Lower leg skin (tissue), 4 donors: Measurements from ENCODE around the gene ADAMTSL1. TPM values are rescaled to one million over a fixed set of nuclear protein-coding genes. Genes with fewer than 3 reads are reported as not detected.

Experiments used
- DNase-seq, 2 donors: peaks; one replicate each; pipeline ENCODE4 v3.0.0-alpha.2; 2019; ENCODE audit warnings: low spot score in 2 of 2
- H3K4me3 ChIP-seq: fragments of 200-600 bp; sonication (generic); 2 replicates; pipeline ENCODE4 v1.5.1; 2017; ENCODE audit warnings: mild to moderate bottlenecking, low read depth; ENCODE audit not compliant: poor library complexity, severe bottlenecking
- CTCF ChIP-seq, 3 donors: fragments of 450-650 bp; IDR thresholded peaks; one replicate each; pipeline ENCODE4 v1.5.1; 2016; ENCODE audit warnings: antibody characterized with exemption in 3 of 3, mild to moderate bottlenecking in 3 of 3, moderate library complexity in 2 of 3
- POLR2A ChIP-seq, 2 donors: fragments of 450-650 bp; IDR thresholded peaks; one replicate each; pipeline ENCODE4 v1.6.1; 2016 to 2017; ENCODE audit warnings: antibody characterized with exemption in 2 of 2, mild to moderate bottlenecking in 1 of 2, moderate library complexity in 1 of 2
- WGBS, 2 donors: methylation state at CpG; one replicate each; pipeline ENCODE4 v1.1.5; 2018; 5-methylcytosine and 5-hydroxymethylcytosine counted together
- intact Hi-C: fragments of 100-400 bp; cut with DNase I; formaldehyde crosslinking; loops from one replicate; pipeline ENCODE4 v1.15.0; 2023; ENCODE audit warnings: low total_unique reads
- microRNA-seq, 2 donors: library from miRNA; unstranded; fragments of <30 nt; microRNA quantifications; one replicate each; pipeline ENCODE4, GENCODE V29; 2016; ENCODE audit warnings: borderline replicate concordance in 2 of 2, borderline number of aligned reads in 1 of 2
- total RNA-seq, 4 donors: library from RNA; depleted of rRNA; stranded (reverse); fragments of >200 nt; gene quantifications; one replicate each; pipeline ENCODE4 v1.1.0, GENCODE V29; 2016

The ADAMTSL1 gene
- total RNA-seq, 4 donors from 2014 or later, result 1.2 to 3.6 (median 1.9) TPM

- intact Hi-C loops, result no loop called here
- H3K4me3 ChIP-seq, result no peak overlapping the region
- TF ChIP-seq CTCF (IDR thresholded peaks at IDR 0.05) (no peak), POLR2A (IDR thresholded peaks at IDR 0.05) (no peak)
- 89% methylated on average over 8 of the region's 8 CpGs for WGBS, 2 donors
- peak in 1 of 2 donors; percentile 60 for DNase-seq
These were observed 467.2 kb downstream of the ADAMTSL1 start for GRCh38 chr9:18941060-18941740.

- WGBS, 2 donors, result 73 to 76% methylated on average over 7 of the region's 7 CpGs
- intact Hi-C loops, result no loop called here
- TF ChIP-seq POLR2A (IDR thresholded peaks at IDR 0.05), result no peak
- no peak for TF ChIP-seq CTCF (IDR thresholded peaks at IDR 0.05)
These were observed 468.8 kb downstream of the ADAMTSL1 start for GRCh38 chr9:18942801-18943200.

DNA sequence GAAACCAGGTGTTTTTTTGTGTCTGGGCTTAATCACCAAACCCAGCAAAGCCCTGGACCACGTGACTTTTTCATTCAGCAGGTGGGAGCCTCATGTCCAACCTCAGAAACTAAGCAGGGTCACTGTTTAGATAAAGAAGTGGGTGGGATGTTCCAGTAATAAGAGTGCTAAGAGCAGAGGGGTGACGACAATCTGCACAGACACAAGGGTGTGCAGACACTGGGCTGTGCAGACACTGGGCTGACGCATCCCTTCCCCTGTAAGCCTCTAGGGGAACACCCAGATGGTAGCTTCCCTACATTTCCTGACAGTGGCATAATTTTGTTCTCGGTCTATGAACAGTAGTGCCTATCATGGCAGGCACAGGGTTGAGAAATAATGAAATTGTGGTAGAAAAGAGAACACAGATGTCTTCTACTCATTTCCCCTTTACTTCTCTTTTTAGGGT lies 474.0 kb downstream of the ADAMTSL1 start:
- TF ChIP-seq POLR2A (IDR thresholded peaks at IDR 0.05), result no peak
- TF ChIP-seq CTCF (IDR thresholded peaks at IDR 0.05), result no peak
- H3K4me3 ChIP-seq, result no peak overlapping the region
- intact Hi-C loops, result no loop called here
- 55 to 83% methylated on average over 4 of the region's 4 CpGs for WGBS, 2 donors
- DNase-seq, result no peak

More at GRCh38 chr9:18942801-18943200, 468.8 kb downstream of the ADAMTSL1 start:
- DNase-seq, result peak in 1 of 2 donors; percentile 14
- H3K4me3 ChIP-seq, result no peak overlapping the region

DNA sequence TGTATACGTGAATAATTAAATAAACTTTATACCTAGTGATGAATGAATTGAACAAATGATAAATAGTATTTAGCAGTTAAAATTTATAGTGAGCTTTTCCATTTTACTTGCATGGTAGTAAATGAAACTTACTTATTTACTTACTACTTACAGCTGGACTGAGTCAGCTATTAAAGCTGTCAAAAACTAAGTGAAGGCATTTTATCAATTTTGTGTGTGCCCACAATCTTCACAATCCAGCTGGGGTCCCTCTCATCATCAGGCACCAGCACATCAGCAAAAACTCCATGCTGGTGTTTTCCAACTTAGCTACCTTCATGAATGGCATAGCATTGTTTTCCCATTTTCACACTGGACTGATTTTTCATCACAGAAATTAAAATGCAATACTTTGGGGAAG lies 478.0 kb downstream of the ADAMTSL1 start:
- WGBS, 2 donors, result 90 to 92% methylated on average over 1 of the region's 1 CpG
- intact Hi-C loops, result no loop called here
- H3K4me3 ChIP-seq, result no peak overlapping the region
- no peak for TF ChIP-seq CTCF (IDR thresholded peaks at IDR 0.05)
- no peak for TF ChIP-seq POLR2A (IDR thresholded peaks at IDR 0.05)
- no peak for DNase-seq

DNA sequence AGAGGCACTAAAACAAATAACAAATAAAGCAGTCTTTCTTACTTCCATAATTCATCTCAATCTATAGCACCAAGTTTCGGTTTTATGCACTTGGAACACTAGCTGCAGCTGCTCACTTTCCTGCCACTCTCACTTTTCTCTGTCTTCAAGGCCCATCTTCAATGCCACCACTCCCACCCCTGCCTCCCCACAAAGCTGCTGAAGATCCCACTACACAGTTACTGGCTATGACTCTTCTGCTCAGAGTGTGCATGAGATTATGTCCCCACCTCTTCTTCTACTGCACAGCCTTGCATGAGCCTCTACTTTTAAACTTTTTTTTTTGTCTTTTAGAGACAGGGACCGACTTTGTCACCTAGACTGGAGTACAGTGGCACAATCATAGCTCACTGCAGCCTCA lies 481.7 kb downstream of the ADAMTSL1 start:
- intact Hi-C loops, result no loop called here
- TF ChIP-seq POLR2A (IDR thresholded peaks at IDR 0.05) (no peak), CTCF (IDR thresholded peaks at IDR 0.05) (no peak)
- H3K4me3 ChIP-seq, result no peak overlapping the region
- no peak for DNase-seq
- 80 to 87% methylated on average over 2 of the region's 2 CpGs for WGBS, 2 donors

Small RNA genes within 50 kb of the gene (microRNA-seq; reads per million reads assigned to microRNA genes)
- 0 reads per million in 2 donors for gene MIR3152
